HTERT RPE-1 (cell line): ENCODE measurements around the gene ONECUT1.

Experiments used
- in situ Hi-C: fragments of 300-500 bp; cut with MboI; formaldehyde crosslinking; loops from 4 replicates; pipeline ENCODE4 v1.14.3; 2020; ENCODE audit warnings: low sequenced_read_pairs

ONECUT1 gene

DNA sequence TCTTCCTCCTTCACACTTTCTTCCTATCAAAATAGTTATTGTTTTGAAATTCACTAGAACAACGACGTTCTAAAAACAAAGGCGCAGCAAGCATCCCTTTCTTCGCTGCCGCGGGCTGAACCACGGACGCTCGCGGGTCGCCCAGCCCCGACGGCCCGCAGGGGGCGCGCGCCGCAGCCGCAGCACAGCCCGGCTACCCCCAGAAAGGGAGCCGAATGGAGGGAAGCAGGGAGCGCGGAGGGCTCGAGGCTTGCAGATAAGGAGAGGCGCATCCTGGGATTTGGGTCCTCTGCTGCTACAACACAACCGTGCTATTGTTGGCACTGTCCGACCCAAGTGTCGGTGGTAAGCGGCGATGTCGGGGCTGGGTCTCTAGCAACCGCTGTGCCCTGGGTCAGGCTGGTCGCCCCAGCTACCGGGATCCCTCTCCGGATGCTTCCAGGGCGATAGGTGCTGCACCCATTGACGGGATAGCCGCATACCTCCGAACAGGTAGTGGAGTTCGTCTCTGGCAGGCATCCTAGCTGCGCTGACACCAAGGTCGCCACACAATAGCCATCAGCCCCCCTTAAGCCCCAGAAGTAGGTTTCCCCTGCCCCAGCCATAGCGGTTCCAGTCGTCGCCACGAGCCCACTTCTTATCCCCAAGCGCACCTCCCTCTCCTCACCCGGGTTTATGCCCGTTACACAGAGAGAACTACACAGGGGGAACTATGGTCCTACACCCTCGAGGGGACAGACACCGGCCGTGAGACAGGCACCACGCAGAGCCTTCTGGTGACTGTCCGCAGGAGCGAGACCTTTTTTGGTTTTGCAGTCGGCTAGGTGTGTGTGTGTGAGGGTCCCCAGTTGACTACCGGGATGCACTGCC, 6.0 kb downstream of the ONECUT1 start:
- in situ Hi-C loops = no loop called here

DNA sequence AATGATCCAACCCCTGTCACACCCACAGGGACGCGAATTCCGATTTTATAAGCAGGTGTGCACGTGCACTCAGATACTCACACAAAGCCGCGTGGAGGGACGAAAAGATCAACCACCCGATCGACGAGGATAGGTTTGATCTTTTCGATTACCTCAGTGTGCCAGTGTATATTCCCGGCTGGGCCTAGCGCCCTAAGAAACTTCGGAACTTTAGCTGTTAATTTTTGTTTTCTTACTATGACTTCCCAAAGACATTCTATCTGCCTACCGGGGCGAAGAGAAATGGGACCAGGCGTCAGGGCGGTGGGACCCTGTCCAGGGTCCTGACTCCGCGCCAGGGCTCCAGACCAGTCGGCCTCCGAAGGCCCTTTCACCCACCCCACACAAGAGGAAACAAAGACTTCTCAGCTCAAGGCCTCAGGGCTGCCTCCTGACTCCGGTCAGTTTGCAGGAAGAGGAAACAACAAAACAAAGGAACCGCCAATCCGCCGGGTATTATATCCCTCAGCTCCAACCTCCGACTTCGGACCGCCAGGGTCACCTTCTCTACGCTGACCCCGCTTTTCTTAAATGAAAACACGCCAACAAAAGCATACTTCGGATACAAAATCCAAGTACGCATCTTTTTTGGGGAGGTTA, 6.8 kb downstream of the ONECUT1 start:
- in situ Hi-C loops = no loop called here

DNA sequence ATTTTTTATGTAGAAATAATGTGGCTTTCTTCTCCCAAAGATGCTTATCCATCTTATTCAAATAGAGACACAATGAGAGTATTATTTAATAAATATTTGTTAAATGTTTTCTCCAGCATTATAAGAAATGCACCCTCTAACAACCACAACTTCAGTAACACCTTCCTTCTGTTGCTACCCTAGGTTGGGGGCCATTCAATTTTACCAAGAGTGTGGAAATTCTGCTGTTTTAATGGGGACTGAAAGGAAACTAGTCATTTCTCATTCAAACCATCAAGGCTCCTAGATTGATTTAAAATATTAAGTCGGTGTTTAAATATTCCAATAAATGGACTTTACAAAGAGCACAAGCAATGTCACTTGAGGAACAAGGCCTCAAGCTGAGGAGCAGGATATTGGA, 7.6 kb downstream of the ONECUT1 start:
- in situ Hi-C loops = no loop called here

DNA sequence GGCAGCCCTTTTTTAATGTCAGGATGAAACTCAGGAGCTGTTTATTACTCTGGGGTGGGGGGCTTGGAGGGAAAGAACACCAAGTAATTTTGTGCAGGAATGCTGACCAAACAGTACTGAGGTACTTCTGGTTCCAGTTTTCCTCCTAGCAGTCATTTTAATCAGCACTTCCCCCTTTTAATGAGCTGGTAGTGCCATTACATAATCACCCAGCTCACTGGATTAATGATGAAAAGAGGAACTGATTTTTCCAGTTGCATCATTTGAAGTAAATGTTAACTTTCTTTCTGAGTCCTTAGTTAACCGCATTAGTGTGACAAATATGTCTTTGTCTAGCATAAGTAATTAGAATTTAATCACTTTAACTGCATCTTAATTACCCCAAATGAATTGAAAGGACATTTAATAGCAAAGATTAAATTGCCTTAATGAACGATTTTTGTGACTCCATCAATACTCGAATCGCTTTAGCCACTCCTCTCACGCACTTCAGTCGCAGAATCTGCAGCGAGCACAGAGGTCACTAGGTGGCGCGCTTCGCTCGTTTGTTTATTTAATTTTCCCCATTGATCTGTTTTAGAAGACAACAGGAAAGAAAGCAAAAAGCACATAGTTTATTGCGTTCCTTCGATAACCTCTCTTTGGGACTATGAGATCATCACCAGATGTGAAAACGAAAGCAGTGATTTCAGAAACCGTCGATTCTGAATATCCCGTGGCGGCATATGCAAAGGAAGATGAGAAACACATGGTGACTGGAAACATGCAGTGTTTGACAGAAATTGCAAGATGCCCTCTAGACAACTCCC, 9.8 kb downstream of the ONECUT1 start:
- in situ Hi-C loops = no loop called here

DNA sequence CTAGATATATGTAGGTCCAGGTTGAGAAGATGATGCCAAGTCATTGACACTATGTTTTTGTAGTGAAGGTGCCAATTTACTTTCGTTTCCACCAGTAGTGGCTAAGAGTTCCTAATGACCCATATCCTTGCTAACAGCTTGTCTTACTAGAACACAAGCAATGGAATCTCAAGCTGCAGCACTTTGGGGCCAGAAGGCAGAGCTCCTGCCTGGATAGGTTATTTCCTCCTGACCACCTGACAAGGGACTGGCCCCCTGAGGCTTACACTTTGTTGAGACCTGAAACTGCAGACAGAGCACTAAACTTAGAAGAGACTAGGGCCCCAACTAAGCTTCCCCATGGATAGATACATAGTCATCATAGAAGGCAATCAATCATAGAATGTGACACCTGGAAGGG, 11.7 kb downstream of the ONECUT1 start:
- in situ Hi-C loops = no loop called here

DNA sequence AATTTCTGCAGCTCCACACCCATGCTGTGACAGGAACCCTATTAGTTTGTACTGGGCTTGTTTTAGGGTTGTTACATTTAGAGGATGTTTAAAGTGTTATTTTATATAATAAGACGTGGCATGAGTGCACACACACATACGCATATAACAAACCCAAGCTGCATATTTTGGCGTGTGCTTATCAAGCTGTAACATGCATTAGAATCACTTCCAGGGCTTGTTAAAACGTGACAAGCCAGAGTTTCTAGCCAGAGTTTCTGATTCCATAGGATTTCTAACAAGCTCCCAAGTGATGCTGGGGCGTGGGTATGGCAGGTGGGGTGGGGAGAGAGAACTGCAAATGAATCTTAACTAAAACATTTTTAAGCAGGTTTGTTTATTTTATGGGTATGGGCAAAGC, 17.4 kb downstream of the ONECUT1 start:
- in situ Hi-C loops = no loop called here

DNA sequence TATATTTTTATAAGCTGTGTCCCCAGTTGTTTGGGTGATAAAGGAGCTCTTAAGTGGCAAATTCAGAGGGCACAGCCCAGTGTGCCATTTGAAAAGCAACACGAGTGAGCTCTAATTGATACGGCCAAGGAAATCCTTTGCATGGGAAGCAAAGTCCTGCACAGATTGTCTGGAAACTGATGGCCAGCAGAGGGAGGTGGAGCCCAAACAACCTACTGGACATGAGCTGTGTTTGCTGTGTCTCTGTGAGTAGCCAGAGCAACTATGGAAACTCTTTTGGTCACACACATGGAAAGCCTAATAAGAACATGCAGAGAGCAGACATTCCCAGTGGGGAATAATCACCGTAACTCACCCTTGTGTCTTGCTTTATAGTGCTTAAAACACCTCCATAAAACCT, 24.4 kb downstream of the ONECUT1 start:
- in situ Hi-C loops = no loop called here

DNA sequence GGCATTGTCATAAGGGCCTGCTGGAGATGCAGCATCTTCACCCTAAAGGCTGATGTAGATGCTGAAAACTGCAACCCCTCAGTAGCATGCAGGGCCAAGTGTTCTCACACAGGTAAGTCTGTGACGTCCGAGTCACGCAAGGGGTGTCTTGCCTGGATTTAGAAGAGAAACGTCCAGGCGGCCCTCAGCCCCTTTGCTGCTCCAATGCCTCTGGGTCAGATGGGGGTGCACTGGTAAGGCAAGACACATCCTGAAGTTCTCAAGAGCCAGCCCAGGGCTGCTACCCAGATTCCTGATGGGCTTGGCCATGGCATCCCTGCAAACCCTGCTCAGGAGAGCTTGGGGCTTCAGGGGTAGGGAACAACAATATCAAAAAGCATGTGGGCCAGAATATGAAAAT, 25.4 kb downstream of the ONECUT1 start:
- in situ Hi-C loops = no loop called here

DNA sequence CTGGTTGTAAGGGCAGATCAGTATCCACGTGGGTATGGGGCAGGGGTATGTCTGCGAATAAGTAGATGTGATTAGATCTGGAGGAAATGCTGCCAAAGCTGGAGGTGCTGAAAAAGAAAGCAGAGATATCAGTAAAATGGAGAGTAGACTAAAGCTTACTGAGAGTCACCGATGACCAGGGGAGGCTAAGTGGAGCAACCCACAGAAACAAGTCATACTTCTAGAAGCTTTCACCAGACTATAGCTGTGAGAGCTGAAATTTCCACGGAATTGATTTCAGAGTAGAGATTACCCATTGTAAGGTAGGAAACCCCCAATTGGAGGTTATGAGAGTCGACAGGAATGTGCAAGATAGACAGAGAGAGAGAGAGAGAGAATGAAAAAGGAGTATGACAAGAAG, 27.5 kb downstream of the ONECUT1 start:
- in situ Hi-C loops = no loop called here

DNA sequence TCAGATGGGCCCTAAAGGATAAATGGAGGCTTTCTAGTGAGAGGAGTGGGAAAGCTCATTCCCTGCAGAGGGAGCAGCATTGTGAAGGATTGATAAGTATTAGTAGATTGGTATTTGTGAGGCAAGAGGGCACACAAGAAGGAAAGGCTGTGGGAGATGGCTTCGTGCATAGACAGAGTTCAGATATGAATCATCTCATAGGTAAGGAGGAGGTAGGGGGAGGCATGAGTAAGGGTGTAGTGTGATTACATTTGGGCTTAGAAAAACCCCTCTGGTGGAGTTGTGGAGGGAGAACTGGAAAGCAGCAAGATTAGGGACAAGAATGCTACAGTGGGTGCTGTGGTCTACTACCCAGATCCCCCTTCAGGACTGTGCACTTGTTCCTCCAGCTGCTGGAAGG, 29.6 kb downstream of the ONECUT1 start:
- in situ Hi-C loops = no loop called here

DNA sequence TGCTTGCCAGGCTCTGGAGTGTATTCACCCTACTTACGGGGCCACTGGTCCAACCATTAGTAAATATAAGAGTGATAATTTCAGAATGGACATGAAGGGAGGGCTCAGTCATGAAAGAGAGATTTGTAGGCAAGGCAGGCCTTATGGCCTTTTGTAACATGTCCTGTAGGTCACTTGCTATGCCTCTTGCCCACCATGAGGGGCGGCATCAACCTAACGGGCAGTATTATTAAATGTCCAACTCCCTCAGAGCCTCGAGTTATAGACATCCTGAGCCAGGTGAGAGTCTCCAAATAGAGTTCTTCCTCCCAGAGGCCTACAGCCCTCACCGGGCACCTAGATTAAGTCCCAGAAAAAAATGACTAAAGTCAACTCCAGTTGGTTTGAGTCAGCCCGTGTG, 30.2 kb downstream of the ONECUT1 start:
- in situ Hi-C loops = no loop called here

DNA sequence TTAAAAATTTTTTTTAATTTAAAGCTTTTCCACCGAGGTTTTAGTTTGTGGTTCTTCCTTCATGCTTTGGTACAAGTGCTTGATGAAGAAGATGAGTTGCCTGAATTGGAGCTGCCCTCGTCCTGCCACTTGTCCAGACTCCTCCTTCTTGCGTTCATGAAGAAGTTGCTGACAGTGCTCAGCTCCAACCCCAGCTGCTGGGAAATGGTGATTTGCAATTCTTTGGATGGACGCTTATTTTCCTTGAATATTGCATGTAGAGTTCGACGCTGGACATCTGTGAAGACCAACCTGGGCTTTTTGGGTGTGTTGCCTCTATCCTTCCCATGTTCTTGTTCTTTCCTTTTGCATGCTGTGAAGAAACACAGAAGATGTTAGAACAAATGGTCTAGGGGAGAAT, 32.6 kb downstream of the ONECUT1 start:
- in situ Hi-C loops = no loop called here

DNA sequence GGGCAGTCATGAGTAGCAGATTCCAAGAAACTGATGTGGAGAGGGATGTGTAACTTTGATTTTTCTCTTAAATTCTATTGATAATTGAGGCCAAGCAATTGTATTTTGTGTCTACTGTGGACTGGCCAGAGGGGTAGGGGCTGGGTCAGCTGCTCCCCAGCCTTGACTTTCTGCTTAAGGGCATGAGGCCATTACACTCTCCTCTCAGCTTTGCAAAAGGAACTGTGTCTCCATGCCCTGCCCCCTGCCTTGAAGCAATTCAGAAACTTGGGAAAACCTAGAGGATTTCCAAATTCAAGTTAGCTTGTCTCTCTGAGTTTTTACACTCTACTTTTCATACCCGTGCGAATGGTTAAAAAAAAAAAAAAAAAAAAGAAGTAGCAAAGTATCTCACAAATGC, 38.6 kb downstream of the ONECUT1 start:
- in situ Hi-C loops = no loop called here

DNA sequence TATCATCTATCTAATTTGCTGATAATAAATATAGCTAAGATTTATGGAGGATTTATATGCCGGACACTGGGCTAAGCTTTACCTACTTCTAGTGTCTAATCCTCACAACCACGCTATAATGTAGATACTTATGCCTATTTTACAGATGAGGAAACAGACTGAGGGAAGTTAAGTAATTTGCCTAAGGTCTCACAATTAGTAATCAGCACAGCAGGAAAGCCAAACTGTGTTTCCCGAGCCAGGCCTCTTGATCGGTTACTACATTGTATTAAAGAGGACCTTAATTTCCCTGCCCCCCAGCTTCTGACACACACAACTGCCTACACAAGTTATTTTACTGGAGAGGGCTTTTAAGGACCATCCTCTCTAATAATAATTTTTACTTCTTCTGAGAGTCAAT, 40.9 kb downstream of the ONECUT1 start:
- in situ Hi-C loops = no loop called here

DNA sequence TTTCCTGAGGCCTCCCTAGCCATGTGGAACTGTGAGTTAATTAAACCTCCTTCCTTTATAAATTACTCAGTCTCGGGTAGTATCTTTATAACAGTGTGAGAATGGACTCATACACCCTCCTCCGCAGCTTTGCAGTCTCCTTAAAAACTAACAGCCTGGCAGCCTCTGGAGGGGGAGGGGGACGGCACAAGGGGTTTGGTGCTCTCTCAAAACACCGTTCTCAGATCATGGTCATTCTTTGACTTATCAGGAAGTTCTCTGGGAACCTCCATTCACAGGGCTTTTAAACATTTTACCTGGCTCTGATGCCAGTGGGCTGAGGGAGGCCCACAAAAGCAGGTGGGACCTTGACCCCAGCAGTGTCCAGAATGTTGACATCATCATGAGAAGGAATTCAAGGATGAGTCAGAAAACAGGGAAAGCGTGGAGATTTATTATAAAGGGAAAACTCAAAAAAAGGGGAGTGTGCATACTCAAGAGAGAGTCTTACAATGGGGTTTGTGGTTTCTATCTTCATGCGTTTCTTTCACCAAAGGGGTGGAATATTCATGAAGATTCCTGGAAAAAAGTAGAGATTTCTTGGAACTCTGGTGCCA, 43.9 kb downstream of the ONECUT1 start:
- in situ Hi-C loops = no loop called here

DNA sequence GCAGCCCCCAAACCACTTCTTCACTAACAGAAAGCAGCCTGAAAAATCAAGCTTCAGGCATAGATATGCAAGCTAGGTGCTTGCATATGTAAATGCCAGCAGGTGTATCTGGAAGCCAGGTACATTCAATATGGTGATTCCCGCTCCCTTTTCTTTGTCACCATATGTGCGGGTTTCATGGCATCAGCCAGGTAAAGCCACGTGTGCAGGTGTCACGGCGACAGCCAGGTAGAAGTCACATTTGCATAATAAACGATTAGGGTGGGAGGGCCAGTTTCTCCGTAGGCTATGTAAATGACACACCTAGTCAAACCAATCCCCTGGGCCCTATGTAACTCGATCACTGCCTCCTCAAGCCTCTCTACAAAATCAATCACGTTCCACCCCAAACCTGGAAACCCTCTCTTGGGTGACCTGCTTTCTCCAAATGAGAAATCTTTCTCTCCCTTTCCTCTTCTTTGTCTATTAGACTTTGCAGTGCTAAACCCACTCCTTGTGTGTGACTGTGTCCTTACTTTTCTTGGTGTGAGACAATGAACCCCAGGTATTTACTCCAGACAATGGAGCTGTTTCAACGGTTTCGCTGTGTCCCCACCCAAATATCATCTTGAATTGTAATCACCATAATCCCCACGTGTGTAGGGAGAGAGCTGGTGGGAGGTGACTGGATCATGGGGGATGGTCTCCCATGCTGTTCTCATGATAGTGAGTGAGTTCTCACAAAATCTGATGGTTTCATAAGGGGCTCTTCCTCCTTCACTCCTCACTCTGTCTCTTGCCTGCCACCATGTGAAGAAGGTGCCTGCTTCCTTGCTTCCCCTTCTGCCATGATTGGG, 44.6 kb downstream of the ONECUT1 start:
- in situ Hi-C loops = no loop called here

DNA sequence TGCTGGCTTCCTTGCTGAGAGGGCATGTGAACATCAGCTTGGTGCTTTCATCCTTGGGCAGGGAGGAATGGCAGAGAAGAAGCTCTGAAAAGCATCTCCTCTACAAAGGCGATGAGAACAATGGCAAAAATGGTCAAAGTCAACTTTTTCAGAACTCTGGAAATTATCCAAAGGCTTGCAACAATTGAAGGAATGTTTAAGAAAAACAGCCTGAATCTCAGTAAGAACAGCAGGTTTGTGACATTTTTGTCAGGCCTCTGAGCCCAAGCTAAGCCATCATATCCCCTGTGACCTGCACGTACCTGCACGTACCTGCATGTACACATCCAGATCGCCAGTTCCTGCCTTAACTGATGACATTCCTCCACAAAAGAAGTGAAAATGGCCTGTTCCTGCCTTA, 51.8 kb downstream of the ONECUT1 start:
- in situ Hi-C loops = no loop called here

DNA sequence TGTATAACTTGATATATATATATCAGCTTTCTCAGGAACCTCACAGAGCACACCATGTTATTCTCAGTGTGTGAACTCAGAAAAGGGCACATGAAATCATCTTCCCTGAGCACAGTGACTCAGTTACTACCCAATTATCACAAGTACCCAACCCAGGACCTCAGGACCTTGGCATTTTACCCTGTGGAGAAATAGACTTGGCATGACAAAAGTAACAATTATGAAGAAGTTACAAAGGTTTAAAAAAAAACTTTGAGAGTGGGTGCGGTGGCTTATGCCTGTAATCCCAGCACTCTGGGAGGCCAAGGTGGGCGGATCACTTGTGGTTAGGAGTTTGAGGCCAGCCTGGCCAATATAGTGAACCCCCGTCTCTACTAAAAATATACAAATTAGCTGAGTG, 52.4 kb downstream of the ONECUT1 start:
- in situ Hi-C loops = no loop called here

DNA sequence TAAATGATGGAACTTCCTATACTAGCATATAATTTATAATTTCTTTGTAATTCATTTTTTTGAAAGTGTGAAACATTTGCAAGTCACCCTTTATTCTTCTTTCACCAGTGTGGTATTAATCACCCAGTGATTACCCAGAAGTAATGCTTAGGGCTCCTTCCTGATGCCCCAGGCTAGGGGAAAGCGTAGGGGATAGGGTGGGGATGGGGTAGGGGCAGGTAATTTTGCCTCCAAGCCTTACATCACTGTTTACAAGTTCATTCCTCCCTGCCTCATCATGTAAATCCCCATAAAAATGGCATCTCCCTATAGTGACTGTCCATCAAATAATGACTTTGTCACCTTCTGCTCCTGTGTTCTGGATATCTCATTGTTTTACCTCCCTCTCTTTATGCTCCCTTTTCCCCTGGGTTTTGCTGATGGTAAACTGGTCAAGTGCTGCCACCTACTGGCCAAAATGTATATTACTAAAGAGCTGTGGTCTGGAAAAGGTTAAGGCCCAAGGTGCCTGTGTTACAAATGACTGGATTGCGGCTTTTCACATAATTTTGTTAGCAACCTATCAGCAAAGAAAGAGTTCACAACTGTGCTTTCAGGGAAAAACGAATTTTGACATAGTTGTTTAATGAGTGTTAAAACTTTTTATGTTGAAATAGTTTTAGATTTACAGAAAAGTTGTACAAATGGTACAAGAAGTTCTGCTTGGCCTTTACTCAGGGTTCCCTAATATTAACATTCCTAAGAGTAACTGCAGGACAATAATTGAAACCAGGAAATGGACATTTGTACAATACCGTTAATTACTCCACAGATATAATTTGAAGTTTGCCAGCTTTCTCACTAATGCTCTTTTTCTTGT, 54.7 kb downstream of the ONECUT1 start:
- in situ Hi-C loops = no loop called here

DNA sequence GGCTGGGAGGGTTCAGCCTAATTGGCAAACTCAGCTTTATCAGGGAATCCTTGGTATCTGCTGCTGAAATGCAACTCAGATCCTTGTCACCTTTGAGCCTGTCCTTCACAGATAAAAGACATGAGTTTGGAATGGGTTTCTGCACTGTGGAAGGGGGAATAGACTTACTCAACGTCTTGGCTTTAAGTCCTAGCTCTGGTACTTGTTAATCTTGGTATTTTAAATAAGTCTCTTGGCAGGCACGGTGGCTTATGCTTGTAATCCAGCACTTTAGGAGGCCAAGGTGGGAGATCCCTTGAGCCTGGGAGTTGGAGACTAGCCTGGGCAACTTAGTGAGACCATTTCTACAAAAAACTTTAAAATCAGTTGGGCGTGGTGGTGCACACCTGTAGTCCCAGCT, 55.8 kb downstream of the ONECUT1 start:
- in situ Hi-C loops = no loop called here
